Measurements from ENCODE around the gene ELL. TPM values are rescaled to one million over a fixed set of nuclear protein-coding genes. Genes with fewer than 3 reads are reported as not detected.

ELL gene
- 3.9 to 6.1 TPM (median 5.6 TPM) in 5 replicates for total RNA-seq (2022; extraction: Qiagen RNA extraction; ENCODE audit: low read depth)

GRCh38 chr19:18521692-18522123, at the start of gene ELL:
Gene ELL, minus strand, starts transcription at chr19:18522070. Its CDS starts 15 bp downstream, at chr19:18522055.

GRCh38 chr19:18557411-18558201, 35.7 kb upstream of the ELL start, which contains the start of gene KXD1:
Gene KXD1, plus strand, starts transcription at chr19:18557870. Its CDS starts 4,187 bp downstream, at chr19:18562057.

GRCh38 chr19:18542941-18543813, 21.3 kb upstream of the ELL start, which contains the start of gene FKBP8:
Gene FKBP8, minus strand, starts transcription at chr19:18543573. Its CDS starts 1,603 bp downstream, at chr19:18541970.

GRCh38 chr19:18437491-18438330, 84.2 kb downstream of the ELL start, which contains the start of gene ISYNA1:
Gene ISYNA1, minus strand, starts transcription at chr19:18438133. Its CDS starts 154 bp downstream, at chr19:18437979.

GRCh38 chr19:18419195-18419698, 102.6 kb downstream of the ELL start, which contains the start of gene SSBP4:
Gene SSBP4, plus strand, starts transcription at chr19:18419398. Its CDS starts 251 bp downstream, at chr19:18419649.

GRCh38 chr19:18397242-18398202, 124.3 kb downstream of the ELL start, which contains the start of gene LRRC25:
Gene LRRC25, minus strand, starts transcription at chr19:18397622. Its CDS starts 659 bp downstream, at chr19:18396963.

Other genes starting within 250 kb of the ELL start
- 0.32 to 0.49 TPM (median 0.40 TPM) in 5 replicates for gene IQCN, start 247.6 kb downstream of the ELL start, total RNA-seq (2022; extraction: Qiagen RNA extraction; ENCODE audit: low read depth)
- 35.1 to 63.5 TPM (median 51.7 TPM) in 5 replicates for gene JUND, start 240.4 kb downstream of the ELL start, total RNA-seq (2022; extraction: Qiagen RNA extraction; ENCODE audit: low read depth)
- 228 to 256 TPM (median 239 TPM) in 5 replicates for gene LSM4, start 199.0 kb downstream of the ELL start, total RNA-seq (2022; extraction: Qiagen RNA extraction; ENCODE audit: low read depth)
- gene PGPEP1, start 181.5 kb downstream of the ELL start, total RNA-seq (2022; extraction: Qiagen RNA extraction; ENCODE audit: low read depth) = 2.6 to 3.1 TPM (median 2.6 TPM) in 5 replicates
- gene GDF15, start 135.9 kb downstream of the ELL start, total RNA-seq (2022; extraction: Qiagen RNA extraction; ENCODE audit: low read depth) = 30.3 to 66.7 TPM (median 56.0 TPM) in 5 replicates
- gene LRRC25, start 124.4 kb downstream of the ELL start, total RNA-seq (2022; extraction: Qiagen RNA extraction; ENCODE audit: low read depth) = not detected in 5 replicates
- gene SSBP4, start 102.7 kb downstream of the ELL start, total RNA-seq (2022; extraction: Qiagen RNA extraction; ENCODE audit: low read depth) = 34.1 to 57.9 TPM (median 51.4 TPM) in 5 replicates
- 27.1 to 47.3 TPM (median 45.2 TPM) in 5 replicates for gene ISYNA1, start 83.9 kb downstream of the ELL start, total RNA-seq (2022; extraction: Qiagen RNA extraction; ENCODE audit: low read depth)
- gene FKBP8, start 21.5 kb upstream of the ELL start, total RNA-seq (2022; extraction: Qiagen RNA extraction; ENCODE audit: low read depth) = 116 to 161 TPM (median 147 TPM) in 5 replicates
- gene KXD1, start 35.8 kb upstream of the ELL start, total RNA-seq (2022; extraction: Qiagen RNA extraction; ENCODE audit: low read depth) = 81.6 to 108 TPM (median 102 TPM) in 5 replicates
- gene UBA52, start 49.8 kb upstream of the ELL start, total RNA-seq (2022; extraction: Qiagen RNA extraction; ENCODE audit: low read depth) = 1,017 to 1,354 TPM (median 1,138 TPM) in 5 replicates
- 43.0 to 66.6 TPM (median 58.2 TPM) in 5 replicates for gene REX1BD, start 66.7 kb upstream of the ELL start, total RNA-seq (2022; extraction: Qiagen RNA extraction; ENCODE audit: low read depth)
- gene CRLF1, start 84.7 kb upstream of the ELL start, total RNA-seq (2022; extraction: Qiagen RNA extraction; ENCODE audit: low read depth) = 1.1 to 4.2 TPM (median 3.3 TPM) in 5 replicates
- gene TMEM59L, start 90.8 kb upstream of the ELL start, total RNA-seq (2022; extraction: Qiagen RNA extraction; ENCODE audit: low read depth) = 3.8 to 6.7 TPM (median 5.8 TPM) in 5 replicates
- 2.4 to 4.7 TPM (median 2.9 TPM) in 5 replicates for gene KLHL26, start 115.0 kb upstream of the ELL start, total RNA-seq (2022; extraction: Qiagen RNA extraction; ENCODE audit: low read depth)
- 3.2 to 5.4 TPM (median 4.1 TPM) in 5 replicates for gene CRTC1, start 161.6 kb upstream of the ELL start, total RNA-seq (2022; extraction: Qiagen RNA extraction; ENCODE audit: low read depth)

Measured in A549 treated with RU486 at 1 μM for 4 hours (cell line).